K562 (cell line): ENCODE measurements around the gene RAB38.

Experiments used
- KLF13 ChIP-seq: fragments of 450-650 bp; IDR thresholded peaks from 2 replicates; pipeline ENCODE4 v1.6.1; 2016; ENCODE audit warnings: missing genetic modification characterization, low read depth, mild to moderate bottlenecking, missing compliant biosample characterization, moderate library complexity, borderline replicate concordance
- POLR2A ChIP-seq: fragments of 450-650 bp; conservative IDR thresholded peaks from 2 replicates; pipeline ENCODE4 v1.6.1; 2016
- PRPF4 ChIP-seq: fragments of 200-400 bp; formaldehyde crosslinking; IDR thresholded peaks from one replicate; pipeline ENCODE4 v1.6.1; 2017; ENCODE audit warnings: low read length, low read depth, mild to moderate bottlenecking; ENCODE audit not compliant: insufficient read depth, poor library complexity, severe bottlenecking
- ZC3H11A ChIP-seq: IDR thresholded peaks from 2 replicates; pipeline ENCODE4 v1.6.1; 2012; ENCODE audit warnings: low read depth, low read length, improper control_type of control experiment

GRCh38 chr11:88167853-88168252 is 7.4 kb downstream of the RAB38 start:
- no peak for TF ChIP-seq PRPF4
- no peak for TF ChIP-seq KLF13 (tag)
- TF ChIP-seq ZC3H11A, result no peak
- TF ChIP-seq POLR2A, result no peak
